ENCODE measurements around the gene GABRD.

DNA sequence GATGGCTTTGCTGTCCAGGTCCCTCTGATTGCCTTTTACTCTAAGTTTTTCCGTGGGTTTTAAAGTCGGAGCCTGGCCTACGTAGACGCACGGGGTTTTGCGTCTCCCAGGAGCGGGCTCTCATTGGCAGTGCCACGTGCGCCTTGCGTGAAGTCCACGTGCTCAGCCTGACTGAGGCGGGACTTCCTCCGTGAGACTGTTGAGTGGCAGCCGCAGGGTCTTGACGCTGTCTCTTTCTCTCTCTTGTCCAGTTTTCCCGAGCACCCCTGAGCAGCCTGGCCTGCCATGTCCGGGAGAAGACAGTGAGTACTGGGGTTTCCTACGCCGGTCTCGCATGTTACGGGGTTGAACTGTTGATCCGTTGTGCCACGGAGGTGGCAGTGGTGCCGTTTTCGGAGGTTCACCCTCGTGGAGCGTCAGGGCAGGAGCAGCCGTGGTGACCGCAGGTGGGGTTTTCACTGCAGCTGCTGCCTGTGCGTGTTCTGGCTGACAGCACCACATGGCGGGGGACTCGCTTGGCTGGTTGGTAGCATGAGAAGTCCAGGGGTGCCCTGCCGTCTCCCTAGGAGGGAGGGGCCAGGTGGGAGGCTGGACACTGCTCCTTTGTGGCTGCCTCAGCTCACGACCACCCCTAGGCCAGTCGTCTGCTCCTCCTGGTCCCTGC is 40.3 kb downstream of the GABRD start:
- no peak for TF ChIP-seq POLR2A (IDR thresholded peaks at IDR 0.05)
- TF ChIP-seq, protein P1, sequence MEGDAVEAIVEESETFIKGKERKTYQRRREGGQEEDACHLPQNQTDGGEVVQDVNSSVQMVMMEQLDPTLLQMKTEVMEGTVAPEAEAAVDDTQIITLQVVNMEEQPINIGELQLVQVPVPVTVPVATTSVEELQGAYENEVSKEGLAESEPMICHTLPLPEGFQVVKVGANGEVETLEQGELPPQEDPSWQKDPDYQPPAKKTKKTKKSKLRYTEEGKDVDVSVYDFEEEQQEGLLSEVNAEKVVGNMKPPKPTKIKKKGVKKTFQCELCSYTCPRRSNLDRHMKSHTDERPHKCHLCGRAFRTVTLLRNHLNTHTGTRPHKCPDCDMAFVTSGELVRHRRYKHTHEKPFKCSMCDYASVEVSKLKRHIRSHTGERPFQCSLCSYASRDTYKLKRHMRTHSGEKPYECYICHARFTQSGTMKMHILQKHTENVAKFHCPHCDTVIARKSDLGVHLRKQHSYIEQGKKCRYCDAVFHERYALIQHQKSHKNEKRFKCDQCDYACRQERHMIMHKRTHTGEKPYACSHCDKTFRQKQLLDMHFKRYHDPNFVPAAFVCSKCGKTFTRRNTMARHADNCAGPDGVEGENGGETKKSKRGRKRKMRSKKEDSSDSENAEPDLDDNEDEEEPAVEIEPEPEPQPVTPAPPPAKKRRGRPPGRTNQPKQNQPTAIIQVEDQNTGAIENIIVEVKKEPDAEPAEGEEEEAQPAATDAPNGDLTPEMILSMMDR (IDR thresholded peaks at IDR 0.05): no peak

Data from esophagus squamous epithelium (tissue), 4 donors.